CD4-positive, alpha-beta T cell treated with Interleukin-1 beta for 1 hour (primary cell): ENCODE measurements around the gene ADM.

ENCODE experiments used
- DNase-seq, 2 donors: peaks; one replicate each; pipeline ENCODE4 v3.0.0-alpha.2; 2020 to 2022

Gene ADM

GRCh38 chr11:10310301-10310841 is 5.5 kb downstream of the ADM start:
- DNase-seq: no peak

GRCh38 chr11:10311802-10312201 is 6.9 kb downstream of the ADM start:
- no peak for DNase-seq

- DNase-seq: peak; percentile 50 to 52
Observed at GRCh38 chr11:10314199-10315072, 9.6 kb downstream of the ADM start.

GRCh38 chr11:10315083-10315482 is 10.2 kb downstream of the ADM start:
- DNase-seq: no peak

GRCh38 chr11:10317151-10317755 is 12.4 kb downstream of the ADM start:
- DNase-seq: no peak

- DNase-seq: no peak
Observed at GRCh38 chr11:10317776-10318526, 13.1 kb downstream of the ADM start.

GRCh38 chr11:10318527-10318802 is 13.6 kb downstream of the ADM start:
- DNase-seq: no peak

- no peak for DNase-seq
Observed at GRCh38 chr11:10319702-10320558, 15.1 kb downstream of the ADM start.

- DNase-seq: no peak
Observed at GRCh38 chr11:10320736-10321465, 16.0 kb downstream of the ADM start.

- DNase-seq: no peak
Observed at GRCh38 chr11:10322401-10322800, 17.5 kb downstream of the ADM start.

GRCh38 chr11:10322830-10323792 is 18.2 kb downstream of the ADM start:
- peak in 1 of 2 donors; percentile 38 for DNase-seq

GRCh38 chr11:10323793-10324170 is 18.9 kb downstream of the ADM start:
- no peak for DNase-seq

GRCh38 chr11:10324474-10324873 is 19.6 kb downstream of the ADM start:
- DNase-seq: no peak

- no peak for DNase-seq
Observed at GRCh38 chr11:10325277-10326011, 20.6 kb downstream of the ADM start.

- DNase-seq: no peak
Observed at GRCh38 chr11:10326012-10326964, 21.4 kb downstream of the ADM start.

GRCh38 chr11:10327254-10327653 is 22.4 kb downstream of the ADM start:
- DNase-seq: no peak

- DNase-seq: no peak
Observed at GRCh38 chr11:10328314-10329098, 23.6 kb downstream of the ADM start.

GRCh38 chr11:10329356-10329755 is 24.5 kb downstream of the ADM start:
- DNase-seq: no peak
